CD4-positive, alpha-beta T cell treated with Interleukin-15 for 4 hours (primary cell): ENCODE measurements around the gene PQBP1.
A peak's percentile ranks its signal among the peaks of the same experiment; 100 is the strongest.

Experiments used
- DNase-seq: peaks from one replicate; pipeline ENCODE4 v3.0.0-alpha.2; 2020; ENCODE audit warnings: low spot score

The PQBP1 gene

GRCh38 chrX:48902135-48902534 lies 4.4 kb downstream of the PQBP1 start:
- DNase-seq: no peak

DNA sequence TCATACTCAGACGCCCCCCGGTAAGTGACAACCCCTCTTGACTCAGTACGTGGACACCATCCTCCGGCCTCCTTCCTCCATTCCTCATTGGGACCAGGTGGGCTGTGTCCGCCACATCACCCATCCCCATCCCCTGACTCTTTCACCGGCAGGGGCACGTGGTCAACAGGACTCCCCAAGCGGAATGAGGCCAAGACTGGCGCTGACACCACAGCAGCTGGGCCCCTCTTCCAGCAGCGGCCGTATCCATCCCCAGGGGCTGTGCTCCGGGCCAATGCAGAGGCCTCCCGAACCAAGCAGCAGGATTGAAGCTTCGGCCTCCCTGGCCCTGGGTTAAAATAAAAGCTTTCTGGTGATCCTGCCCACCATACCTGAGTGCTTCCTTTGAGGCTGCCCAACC lies 5.0 kb downstream of the PQBP1 start:
- DNase-seq: no peak

GRCh38 chrX:48903290-48903689 lies 5.6 kb downstream of the PQBP1 start:
- DNase-seq: no peak

DNA sequence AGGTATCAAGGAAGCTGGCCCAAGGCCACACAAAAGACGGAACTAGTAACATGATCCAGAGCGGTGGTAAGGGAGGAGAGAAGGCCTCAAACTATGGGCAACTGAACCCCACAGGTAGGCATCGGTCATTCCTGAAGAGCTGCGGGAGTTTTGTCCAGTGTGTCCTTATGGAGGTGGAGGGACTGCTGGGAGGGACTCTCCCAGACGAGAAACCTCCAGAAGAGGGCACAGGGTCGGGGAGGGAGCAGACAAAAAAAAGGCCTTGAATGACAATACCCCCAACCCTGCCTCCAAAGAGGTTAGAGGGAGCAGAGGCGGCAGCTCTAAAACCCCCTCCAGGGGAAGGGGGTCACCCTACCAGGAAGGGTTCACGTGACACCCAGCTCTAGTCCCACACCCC lies 6.5 kb downstream of the PQBP1 start:
- DNase-seq: no peak

GRCh38 chrX:48904626-48905025 lies 6.9 kb downstream of the PQBP1 start:
- DNase-seq: no peak

DNA sequence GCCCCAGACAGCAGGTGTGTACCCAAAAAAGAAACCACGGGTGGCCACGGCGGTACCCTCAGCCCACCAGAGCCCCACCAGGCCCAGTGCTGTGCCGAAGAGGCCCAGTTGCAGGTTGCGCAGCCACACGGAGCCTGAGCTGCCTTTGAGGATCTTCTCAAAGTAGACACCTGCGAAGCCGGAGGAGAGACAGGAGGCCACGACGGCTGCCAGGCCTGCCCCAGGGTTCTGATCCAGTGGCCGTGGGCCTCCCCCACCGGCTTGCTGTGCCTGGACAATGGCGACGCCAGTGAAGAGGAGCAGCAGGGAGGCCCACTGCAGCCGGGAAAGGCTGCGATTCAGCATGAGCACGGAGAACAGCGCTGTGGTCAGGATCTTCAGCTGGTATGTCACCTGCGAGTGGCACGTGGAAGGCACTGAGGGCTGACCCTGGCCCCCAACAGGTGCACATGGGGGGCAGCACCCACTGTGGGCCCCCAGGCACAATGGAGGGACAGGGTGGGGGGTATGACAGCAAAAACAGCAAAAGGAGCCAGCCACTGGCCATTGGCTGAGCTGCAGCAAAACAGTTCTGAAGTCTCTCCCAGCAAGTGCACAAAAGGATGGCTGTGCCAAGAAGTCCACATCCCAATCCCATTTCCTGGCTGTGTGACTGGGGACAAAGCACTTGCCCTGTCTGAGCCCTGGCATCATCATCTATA lies 7.5 kb downstream of the PQBP1 start:
- DNase-seq: no peak

DNA sequence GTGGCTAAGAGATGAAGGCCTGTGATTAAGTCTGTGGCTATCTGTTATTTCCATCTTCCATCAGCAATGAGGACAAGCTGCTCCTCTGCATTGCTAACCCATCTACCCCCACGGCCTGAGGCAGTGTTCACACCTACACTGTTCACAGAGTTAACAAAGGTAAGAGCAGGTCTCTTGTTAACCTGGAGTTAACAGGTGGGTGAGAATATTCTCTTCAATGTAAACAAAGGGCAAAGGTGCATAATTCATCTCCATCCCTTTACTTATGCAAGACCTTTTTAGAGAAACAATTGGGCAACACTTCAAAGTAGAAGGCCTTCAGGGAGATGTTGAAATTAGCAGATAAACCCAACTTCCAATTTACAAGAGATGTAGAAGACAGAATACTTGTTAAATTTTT lies 10.9 kb downstream of the PQBP1 start:
- no peak for DNase-seq

DNA sequence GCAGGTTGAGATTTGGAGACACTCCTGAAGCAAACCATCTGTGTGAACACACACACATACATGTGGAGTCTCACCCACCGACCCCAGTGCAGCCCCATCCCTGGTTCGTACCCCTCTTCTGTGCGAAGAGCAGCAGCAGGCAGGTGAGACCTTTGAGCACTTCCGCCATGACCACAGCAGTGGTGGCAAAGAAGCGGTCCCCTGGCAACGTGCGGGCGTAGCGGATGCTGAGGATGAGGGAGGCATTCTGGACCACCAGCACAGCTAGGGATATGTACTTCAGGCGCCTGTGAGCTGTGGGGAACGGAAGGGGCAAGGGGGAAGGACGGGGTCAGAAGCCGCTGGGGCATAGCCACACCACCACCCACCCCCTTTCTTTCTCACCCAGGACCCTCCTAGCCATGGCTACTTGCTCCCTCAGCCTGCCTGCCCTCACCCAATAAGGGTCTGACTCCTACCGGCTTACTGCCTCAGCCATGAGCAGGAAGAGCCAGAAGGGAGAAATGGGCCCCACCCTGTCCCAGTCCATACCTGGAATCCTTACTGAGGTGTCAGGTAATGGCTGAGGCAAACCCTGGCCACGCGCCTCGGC lies 12.1 kb downstream of the PQBP1 start:
- no peak for DNase-seq

GRCh38 chrX:48910926-48911411 lies 13.2 kb downstream of the PQBP1 start:
- DNase-seq: no peak

GRCh38 chrX:48911412-48912182 lies 13.9 kb downstream of the PQBP1 start, which contains the start of gene SLC35A2:
Gene SLC35A2, minus strand, starts transcription at chrX:48911646. Its CDS starts 10 bp downstream, at chrX:48911636.
- peak; percentile 84 for DNase-seq

DNA sequence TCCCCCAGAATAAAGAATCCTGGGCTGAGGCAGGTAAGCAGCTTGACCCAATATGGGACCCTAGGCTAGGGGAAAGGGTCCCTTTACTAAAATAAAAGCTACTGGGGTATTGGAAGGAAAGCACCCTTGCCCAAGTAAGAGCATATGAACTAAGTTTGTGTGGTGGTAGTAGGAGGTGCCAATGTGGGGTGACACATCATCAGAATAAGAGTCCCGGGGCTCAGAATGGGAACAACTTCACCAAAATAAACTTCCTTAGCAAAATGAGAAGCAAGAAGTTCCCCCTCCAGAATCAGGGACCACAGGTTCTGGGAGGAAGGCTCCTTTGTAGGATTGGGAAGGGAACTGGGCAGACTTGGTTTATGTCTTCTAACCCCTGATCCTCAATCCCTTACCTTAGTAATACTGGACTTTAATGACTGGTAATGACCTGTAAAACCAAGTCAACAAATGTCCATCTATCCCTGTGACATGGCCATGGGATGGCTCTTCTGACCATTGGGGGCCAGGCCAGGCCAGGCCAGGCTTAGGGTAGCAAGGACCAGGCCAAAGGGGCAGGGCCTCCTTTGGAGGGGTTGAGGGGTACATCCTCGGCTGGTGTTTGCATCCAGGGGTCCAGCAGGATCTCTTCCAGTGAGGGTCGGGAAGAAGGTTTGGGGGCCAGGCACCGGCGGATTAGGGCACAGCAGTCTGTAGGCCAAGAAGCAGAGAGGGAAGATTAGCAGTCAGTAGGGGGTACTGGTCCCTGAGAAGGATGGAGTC lies 16.1 kb downstream of the PQBP1 start:
- DNase-seq: no peak

GRCh38 chrX:48914593-48915493 lies 17.1 kb downstream of the PQBP1 start:
- DNase-seq: no peak

DNA sequence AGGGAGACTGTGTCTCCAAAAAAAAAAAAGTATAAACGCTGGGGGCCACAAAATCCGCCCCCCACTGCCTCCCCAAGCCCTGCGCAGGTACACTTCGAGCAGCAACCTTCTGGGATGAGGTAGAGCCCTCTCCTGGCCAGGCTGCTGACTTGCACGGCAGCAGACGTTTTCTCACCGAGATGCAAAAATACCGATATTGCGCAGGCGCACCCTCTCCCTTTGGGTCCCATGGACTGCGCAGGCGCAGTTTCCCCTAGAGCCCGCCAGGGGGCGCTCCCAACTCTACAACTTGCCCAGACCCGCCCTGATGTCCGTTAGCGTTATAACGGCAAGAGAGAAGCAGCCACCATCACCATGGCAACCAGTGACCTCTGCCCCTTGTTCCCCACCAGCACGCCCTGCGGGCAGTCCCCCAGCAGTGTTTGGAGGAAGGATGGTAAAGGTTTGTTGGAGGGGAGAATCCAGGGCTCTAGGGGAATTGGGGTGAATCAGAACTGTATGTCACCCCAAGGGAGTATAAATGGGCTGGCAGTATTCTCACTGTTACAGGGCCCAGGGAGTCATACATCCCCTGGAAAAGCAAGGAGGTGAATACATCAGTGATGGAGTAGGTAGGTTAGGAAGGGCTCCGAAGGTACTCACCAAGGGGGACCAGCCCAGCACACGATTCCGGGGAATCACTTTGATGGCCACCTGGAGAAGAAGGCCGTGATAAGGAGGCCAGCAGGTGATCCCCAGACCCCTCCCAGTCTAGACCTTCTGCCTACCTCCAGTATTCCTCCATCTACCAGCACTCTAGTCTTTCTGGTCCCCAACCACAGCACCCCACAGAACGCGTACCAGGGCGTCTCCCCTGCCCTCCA lies 19.6 kb downstream of the PQBP1 start:
- DNase-seq: peak; percentile 91

DNA sequence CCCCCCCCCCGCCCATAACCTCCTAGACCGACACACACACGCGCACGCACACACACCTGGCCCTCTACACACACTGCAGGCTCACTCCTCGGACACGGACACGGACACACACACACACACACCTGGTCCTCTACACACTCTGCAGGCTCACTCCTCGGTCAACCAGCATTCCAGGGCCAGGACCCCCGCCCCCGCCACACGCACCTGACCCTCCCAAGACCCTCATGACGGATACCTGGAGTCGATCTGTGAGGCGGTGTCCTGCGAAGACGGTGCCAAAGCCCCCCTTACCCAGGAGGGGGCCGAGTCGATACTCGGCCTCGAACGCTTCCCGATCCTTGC lies 20.5 kb downstream of the PQBP1 start:
- no peak for DNase-seq

- DNase-seq: peak; percentile 95
These were observed 21.1 kb downstream of the PQBP1 start, which contains the start of gene PIM2 for GRCh38 chrX:48918643-48919340. Gene PIM2, minus strand, starts transcription at chrX:48919024. Its CDS starts 190 bp downstream, at chrX:48918834.

DNA sequence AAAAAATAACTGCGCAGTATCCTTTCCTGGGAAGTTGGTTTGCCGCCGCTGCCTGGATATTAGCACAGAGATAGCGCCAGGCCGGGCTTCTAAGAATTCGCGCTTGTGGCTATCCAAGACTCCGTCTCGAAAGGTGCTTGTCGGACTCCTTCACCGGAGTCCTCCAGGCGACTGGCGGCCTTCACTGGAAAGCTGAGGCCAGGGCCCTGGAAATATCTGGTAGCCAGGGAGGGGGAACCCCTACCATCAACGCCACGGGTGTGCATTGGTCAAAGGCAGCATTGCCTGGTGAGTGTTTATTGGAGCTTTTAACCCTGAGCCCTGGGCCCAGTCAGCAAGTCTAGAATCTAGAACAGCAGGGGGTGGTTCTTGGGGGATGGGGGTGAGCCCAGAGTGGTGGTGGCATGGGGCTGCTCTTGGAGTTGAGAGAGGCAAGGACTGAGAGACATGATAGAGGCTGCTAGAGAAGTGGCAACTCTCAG lies 21.7 kb downstream of the PQBP1 start:
- DNase-seq: peak; percentile 49

GRCh38 chrX:48919947-48920717 lies 22.4 kb downstream of the PQBP1 start:
- peak; percentile 50 for DNase-seq

DNA sequence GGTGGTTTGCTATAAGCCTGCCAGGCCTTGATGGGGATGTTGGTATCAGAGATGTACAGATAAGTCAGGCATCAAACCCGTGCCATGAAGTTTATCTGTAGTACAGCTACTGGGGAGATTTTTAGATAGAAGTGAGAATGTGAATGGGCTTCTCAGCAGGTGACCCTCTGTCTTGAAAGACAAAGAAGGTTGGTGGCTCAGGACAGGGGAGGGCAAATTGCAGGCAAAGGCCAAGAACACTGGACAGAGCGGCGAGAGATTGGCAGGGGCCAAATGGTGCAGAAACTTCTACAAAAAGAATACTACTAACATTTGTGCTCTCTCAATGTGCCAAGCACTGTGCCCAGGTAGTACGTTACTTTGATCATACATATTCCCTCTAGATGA lies 23.0 kb downstream of the PQBP1 start:
- DNase-seq: no peak

GRCh38 chrX:48923771-48924170 lies 26.0 kb downstream of the PQBP1 start:
- DNase-seq: no peak
